Measurements from ENCODE around the gene PDGFRA.
"Not testable (repeated sequence)": the region's sequence is repeated elsewhere in the genome, so short reads cannot be mapped to it uniquely, and the experiment has no call there.

PDGFRA gene

DNA sequence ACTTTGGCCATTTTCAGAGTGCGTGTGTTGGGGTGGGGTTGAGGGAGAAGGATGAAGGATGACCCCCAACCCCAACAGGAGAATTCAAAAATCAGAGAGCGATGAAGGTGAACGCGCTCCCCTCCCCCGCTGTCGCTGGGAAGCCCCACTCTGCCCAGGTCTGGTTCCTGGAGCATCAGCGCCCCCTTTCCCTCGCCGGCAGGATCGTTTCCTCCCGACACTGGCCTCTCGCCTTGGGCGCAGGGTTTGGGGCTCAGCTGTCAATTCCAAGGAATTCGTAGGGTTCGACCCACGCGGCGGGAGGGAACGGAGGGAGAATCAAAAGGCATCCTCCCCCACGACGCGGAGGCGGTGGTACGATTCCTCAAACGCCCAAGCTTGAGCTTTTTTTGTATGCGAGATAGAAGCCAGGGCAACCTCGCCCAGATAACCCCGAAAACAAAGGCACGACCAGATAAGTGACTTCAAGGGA lies 1.0 kb upstream of the PDGFRA start:
- DNase-seq = no peak

GRCh38 chr4:54228546-54228945 lies 547 bp upstream of the PDGFRA start:
- DNase-seq = no peak

DNA sequence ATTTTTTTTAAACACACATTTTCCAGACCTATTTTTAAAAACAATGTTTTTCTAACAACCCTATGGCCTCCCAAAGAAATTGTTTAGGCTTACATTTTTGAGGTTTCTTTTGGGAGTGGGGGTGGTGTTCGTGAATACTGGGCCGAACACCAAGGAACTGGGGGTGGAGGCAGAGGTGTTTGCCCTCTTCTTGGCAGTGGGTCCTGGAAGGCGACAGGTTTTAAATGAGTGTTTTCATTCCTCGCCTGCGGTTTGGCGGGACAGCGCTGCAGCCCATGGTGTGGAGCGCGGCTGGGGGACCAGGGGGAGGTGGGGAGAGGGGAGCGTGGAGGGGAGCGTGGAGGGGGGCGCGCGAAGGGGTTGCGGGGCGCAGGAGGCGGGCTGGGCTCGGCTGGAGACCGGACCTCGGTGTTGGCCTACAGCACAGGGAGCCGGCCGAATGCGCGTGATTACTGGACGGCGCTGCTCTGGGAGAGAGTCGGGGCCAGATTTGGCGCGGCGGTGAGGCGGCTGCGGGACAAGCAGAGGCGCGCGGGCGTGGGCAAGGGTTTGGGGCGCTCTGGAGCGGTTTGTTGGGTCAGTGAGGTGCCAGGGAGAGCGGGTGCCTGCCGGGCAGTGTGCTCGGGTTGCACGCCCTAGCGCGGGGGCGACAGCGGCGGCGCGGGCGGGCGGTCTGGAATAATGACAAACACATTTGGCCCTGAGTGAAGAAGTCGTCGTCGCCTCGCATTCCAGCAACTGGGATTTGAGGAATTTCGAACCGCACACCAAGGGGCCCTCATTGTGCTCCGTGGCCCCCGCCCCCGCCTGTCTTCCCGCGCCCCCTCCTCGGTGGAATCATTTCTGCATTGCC lies 764 bp downstream of the PDGFRA start:
- no peak for DNase-seq

- no peak for DNase-seq
Measured at GRCh38 chr4:54230484-54231418, 1.7 kb downstream of the PDGFRA start.

DNA sequence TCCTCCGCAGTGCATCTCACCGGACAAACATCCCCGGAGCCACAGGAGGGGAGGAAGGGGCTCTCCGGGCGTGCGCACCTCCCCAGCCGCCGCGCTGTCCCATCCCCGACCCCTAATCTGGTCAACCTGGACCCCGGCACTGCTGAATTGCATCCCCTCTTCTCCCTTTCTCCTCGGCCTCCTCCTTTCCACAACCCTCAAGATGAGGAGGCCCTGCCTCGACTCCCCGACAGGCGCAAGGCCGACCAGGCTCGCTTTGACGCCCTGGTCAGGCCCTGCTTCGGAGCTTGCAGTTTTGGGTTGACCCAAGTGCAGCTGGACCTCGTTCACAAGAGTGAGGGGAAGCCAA lies 2.3 kb downstream of the PDGFRA start:
- no peak for DNase-seq

DNA sequence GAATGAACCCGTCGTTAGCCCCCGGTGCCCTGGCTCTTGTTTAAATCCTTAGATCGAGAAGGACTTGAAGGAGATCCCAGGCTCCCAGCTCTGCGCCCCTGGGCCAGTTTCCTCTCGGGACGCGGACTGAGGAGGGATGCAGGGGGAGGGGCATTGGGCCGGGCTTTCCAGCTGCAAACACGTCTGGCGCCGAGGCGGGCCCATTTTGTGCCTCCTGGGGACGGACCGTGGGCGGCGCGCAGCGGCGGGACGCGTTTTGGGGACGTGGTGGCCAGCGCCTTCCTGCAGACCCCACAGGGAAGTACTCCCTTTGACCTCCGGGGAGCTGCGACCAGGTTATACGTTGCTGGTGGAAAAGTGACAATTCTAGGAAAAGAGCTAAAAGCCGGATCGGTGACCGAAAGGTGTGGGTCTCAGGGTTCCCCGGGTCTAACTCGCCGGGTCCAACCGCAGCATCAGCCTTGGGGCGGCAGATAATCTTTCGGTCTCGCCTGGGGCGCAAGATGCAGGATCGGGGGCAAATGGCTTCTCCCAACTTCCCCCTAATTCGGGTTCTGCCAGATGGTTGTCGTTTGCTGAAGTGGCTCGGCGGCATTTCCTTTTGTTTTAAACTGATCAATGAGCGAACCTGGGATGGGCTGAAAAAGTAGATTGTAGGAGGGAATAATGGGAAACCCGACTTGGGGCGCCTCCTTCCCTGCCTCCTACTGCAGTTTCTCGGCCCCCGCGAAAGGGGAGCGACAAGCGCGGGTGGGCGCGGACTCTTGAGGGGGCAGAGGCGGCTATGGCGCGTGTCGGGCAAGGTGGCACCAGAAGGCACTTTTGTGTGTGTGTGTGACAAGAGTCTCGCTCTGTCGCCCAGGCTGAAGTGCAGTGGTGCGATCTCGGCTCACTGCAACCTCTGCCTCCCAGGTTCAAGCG lies 2.9 kb downstream of the PDGFRA start:
- no peak for DNase-seq

GRCh38 chr4:54233277-54233696 lies 4.2 kb downstream of the PDGFRA start:
- peak; percentile 89 for DNase-seq

GRCh38 chr4:54233697-54234496 lies 4.8 kb downstream of the PDGFRA start:
- peak; percentile 88 for DNase-seq

DNA sequence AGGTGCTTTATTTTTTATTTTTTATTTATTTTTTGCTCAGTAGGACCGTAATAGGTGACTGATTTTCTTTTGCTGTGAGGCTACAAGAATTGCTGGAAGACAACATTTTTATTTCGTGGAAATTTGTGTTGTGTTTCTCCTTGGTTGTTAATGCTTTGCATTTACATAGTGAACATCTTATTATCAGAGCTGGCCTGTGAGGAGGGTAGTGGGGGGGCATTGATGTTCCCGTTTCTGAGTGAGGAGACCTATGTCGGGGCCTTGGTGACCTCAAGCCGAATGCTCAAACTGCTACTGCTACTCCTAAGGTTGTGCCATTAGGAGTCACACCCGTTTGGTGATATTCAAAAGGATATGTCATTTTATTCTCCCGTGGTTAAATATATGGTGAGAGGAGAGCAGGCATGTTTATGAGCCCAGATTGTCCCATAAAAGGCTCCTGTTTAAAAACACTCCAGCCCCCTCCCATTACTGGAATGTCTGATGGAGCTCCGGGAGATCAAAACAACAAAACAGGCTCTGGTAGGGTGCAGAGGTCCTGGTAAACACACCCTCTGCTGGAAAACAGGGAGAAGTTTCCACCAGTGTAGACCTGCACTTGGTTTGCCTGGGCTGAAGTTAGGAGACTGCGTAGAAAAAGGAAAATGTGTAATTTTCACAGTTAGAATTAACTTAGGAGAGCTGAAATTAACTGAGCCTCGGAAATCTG lies 5.6 kb downstream of the PDGFRA start:
- no peak for DNase-seq

GRCh38 chr4:54236316-54236715 lies 7.2 kb downstream of the PDGFRA start:
- DNase-seq = not testable (repeated sequence)

- DNase-seq = no peak
Measured at GRCh38 chr4:54237770-54238169, 8.7 kb downstream of the PDGFRA start.

- DNase-seq = no peak
Measured at GRCh38 chr4:54238389-54238788, 9.3 kb downstream of the PDGFRA start.

DNA sequence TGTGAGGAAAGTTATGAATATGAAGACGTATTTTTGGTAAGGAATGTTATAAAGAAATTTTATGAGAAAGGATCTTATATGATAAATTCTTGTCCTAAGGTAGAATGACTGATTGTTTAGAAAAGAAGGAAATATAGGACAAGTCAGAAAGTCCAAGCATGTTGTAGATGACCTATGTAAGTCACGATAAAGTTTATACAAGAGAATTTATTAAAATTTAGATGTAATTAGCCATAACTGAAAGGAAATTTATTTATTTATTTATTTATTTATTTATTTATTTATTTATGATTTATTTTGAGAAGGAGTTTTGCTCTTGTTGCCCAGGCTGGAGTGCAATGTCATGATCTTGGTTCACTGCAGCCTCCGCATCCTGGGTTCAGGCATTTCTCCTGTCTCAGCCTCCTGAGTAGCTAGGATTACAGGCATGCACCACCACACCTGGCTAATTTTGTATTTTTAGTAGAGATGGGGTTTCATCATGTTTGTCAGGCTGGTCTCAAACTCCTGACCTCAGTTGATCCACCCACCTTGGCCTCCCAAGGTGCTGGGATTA lies 12.3 kb downstream of the PDGFRA start:
- not testable (repeated sequence) for DNase-seq

DNA sequence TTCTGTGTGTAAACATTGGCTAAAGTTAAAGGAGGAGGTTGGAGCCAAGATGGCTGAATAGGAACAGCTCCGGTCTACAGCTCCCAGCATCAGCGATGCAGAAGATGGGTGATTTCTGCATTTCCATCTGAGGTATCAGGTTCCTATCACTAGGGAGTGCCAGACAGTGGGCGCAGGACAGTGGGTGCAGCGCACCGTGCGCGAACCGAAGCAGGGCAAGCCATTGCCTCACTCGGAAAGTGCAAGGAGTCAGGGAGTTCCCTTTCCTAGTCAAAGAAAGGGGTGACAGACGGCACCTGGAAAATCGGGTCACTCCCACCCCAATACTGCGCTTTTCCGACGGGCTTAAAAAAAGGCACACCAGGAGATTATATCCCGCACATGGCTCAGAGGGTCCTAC lies 14.4 kb downstream of the PDGFRA start:
- DNase-seq = not testable (repeated sequence)

GRCh38 chr4:54252312-54252711 lies 23.2 kb downstream of the PDGFRA start:
- not testable (repeated sequence) for DNase-seq

GRCh38 chr4:54254116-54254914 lies 25.2 kb downstream of the PDGFRA start:
- DNase-seq = no peak

DNA sequence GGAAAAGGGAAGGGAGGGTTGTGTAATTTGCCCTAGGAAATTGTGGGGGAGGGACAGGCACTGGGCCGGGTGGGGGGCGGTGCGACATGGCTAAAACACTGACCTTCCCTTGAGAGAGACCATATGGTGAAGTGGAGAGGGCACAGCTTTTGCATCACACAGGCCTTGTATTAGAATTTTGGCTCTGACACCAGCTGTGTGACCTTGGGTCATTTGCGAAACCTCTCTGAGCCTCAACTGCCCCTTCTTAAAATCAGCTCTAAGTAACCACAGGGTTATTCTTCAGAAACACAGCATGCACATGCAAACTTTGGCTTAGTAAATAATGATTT lies 25.8 kb downstream of the PDGFRA start:
- no peak for DNase-seq

- no peak for DNase-seq
Measured at GRCh38 chr4:54255881-54256280, 26.8 kb downstream of the PDGFRA start.

DNA sequence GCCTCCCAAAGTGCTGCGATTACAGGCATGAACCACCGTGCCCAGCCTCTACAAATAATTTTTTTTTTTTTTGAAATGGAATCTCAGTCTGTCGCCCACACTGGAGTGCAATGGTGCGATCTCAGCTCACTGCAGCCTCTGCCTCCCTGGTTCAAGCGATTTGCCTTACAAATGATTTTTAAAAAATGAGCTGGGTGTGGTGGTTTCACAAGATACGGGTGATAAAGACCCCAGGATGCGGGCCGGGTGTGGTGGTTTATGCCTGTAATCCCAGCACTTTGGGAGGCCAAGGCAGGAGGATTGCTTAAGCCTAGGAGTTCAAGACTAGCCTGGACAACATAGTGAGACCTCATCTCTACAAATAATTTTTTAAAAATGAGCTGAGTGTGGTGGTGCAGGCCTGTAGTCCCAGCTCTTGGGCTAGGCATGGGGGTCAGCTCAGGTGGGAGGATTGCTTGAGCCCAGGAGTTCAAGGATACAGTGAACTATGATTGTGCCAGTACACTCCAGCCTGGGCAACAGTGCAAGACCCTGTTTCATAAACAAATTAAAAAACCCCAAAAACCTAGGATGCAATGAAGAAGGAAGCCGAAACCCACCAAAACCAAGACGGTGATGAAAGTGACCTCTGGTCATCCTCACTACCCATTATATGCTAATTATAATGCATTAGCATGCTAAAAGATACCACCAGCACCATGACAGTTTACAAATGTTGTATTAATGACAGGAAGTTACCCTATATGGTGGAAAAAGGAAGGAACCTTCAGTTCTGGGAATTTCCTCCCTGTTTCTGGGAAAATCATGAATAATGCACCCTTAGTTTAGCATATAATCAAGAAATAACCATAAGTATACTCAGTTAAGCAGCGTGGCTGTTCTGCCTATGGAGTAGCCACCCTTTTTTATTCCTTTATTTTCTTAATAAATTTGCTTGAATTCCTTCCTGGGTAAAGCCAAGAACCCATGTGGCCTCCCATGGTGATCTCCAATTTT lies 27.7 kb downstream of the PDGFRA start:
- DNase-seq = no peak
